Spleen (tissue), 7 donors: Measurements from ENCODE around the gene LUC7L.
A peak's percentile ranks its signal among the peaks of the same experiment; 100 is the strongest.

Experiments used
- CTCF ChIP-seq, 11 experiments: fragments of 200-600 bp in 7 of 11; fragments of 450-650 bp in 4 of 11; sonication (generic) in 4 of 11; IDR thresholded peaks in 8 of 11; conservative IDR thresholded peaks in 3 of 11; 1 replicate in 7 of 11; 2 replicates in 4 of 11; pipeline versions ENCODE4 v1.4.0 to v1.8.0; 2016 to 2021; ENCODE audit warnings: antibody characterized with exemption in 11 of 11, inconsistent platforms in 4 of 11, mild to moderate bottlenecking in 1 of 11
- POLR2A ChIP-seq, 3 donors: fragments of 450-650 bp; IDR thresholded peaks; one replicate each; pipeline ENCODE4 v1.5.1; 2017; ENCODE audit warnings: antibody characterized with exemption in 3 of 3, mild to moderate bottlenecking in 1 of 3
- donor health status: DM: no; HTN: no; CAD: no; lungs with moderate emphysema.
- donor health status: DM: no; HTN: no; CAD: no.
- donor health status: DM: no; HTN: no; CAD: no.

GRCh38 chr16:234468-235305 is 5.4 kb upstream of the LUC7L start, which contains the start of gene FAM234A:
- peak in 10 of 11 experiments; percentile 24 to 77 (median 50) for TF ChIP-seq CTCF (IDR thresholded peaks at IDR 0.05 in 8 of 11, conservative IDR thresholded peaks at IDR 0.05 in 3 of 11)
- peak; percentile 20 to 87 (median 84) for TF ChIP-seq POLR2A (IDR thresholded peaks at IDR 0.05)
